ENCODE measurements around the gene PRRC1.

GRCh38 chr5:127508644-127509373, 8.6 kb upstream of the PRRC1 start:
- no peak for TF ChIP-seq CTCF (IDR thresholded peaks at IDR 0.05)
- TF ChIP-seq POLR2A (IDR thresholded peaks at IDR 0.05): no peak
- TF ChIP-seq POLR2AphosphoS5 (IDR thresholded peaks at IDR 0.05): no peak
- no peak for TF ChIP-seq EP300 (IDR thresholded peaks at IDR 0.05)
